ENCODE data around the gene CCDC80. TPM values are rescaled to one million over a fixed set of nuclear protein-coding genes. Genes with fewer than 3 reads are reported as not detected.

Gene CCDC80
- total and polyA plus RNA-seq, 2 of the 4 experiments (the other 2 are of a cell fraction): 387 to 418 TPM

GRCh38 chr3:112560307-112560706 is 80.6 kb downstream of the CCDC80 start:
- Histone ChIP-seq H4K20me1 (ENCODE audit: insufficient read depth, low read length) (peaks cover 6% of the 10 kb centered on the region), H3K4me3 (ENCODE audit: insufficient read depth, low read depth, low read length) (peak overlapping the region; percentile 56), H2AFZ (replicated peaks; ENCODE audit: low read length, poor library complexity) (no peak overlapping the region), H3K18ac (ENCODE audit: low read depth, low read length) (no peak overlapping the region), H3K36me3 (ENCODE audit: control insufficient read depth, insufficient read depth, low read length) (peaks cover 3% of the 10 kb centered on the region; the same call in 1 of the 2 replicates), H3K4me1 (ENCODE audit: control insufficient read depth, insufficient read depth, low read length) (peaks cover 6% of the 10 kb centered on the region; the same call in 1 of the 2 replicates), H4K5ac (ENCODE audit: low read depth, low read length) (no peak overlapping the region), H4K91ac (ENCODE audit: insufficient read depth, low read depth, low read length) (no peak overlapping the region), H4K8ac (ENCODE audit: low read depth in 2 of 2, low read length in 2 of 2) (no peak overlapping the region; a peak in 1 of 4 replicates), H3K9me1 (ENCODE audit: insufficient read depth, low read length) (peaks cover 3% of the 10 kb centered on the region), H3K14ac (replicated peaks; ENCODE audit: low read depth, low read length) (no peak overlapping the region), H3K27me3 (ENCODE audit: control insufficient read depth, insufficient read depth, low read length) (no peaks in the 10 kb centered on the region), H2BK20ac (ENCODE audit: low read depth, low read length) (no peak overlapping the region), H3K4me2 (ENCODE audit: low read depth, low read length) (peak overlapping the region; percentile 94), H3K79me1 (ENCODE audit: low read depth in 1 of 2, low read length in 2 of 2) (peaks cover 13 to 29% of the 10 kb centered on the region in 2 experiments), H2BK120ac (ENCODE audit: low read depth, low read length) (no peak overlapping the region), H3K56ac (ENCODE audit: extremely low read depth, insufficient read depth, low read length) (no peak overlapping the region), H3K9me3 (ENCODE audit: control insufficient read depth, insufficient read depth, low read length) (no peaks in the 10 kb centered on the region), H2AK9ac (replicated peaks; ENCODE audit: low read depth, low read length, poor library complexity) (no peak overlapping the region), H3K4ac (ENCODE audit: low read depth, low read length) (no peak overlapping the region), H2BK15ac (ENCODE audit: low read depth, low read length) (no peak overlapping the region), H3K9ac (ENCODE audit: low read depth, low read length) (peak overlapping the region; percentile 83; the same call in 1 of the 2 replicates), H2AK5ac (ENCODE audit: low read depth, low read length) (no peak overlapping the region), H3K23ac (ENCODE audit: low read depth, low read length) (no peak overlapping the region), H2BK5ac (ENCODE audit: low read depth, low read length, poor library complexity, severe bottlenecking) (no peak overlapping the region), H3K27ac (ENCODE audit: insufficient read depth, low read length) (no peak overlapping the region)
- no CpG with 5 or more reads among the region's 2 CpGs for WGBS, 2 experiments (ENCODE audit: extremely low coverage in 2 of 2, insufficient read length in 1 of 2)
- in situ Hi-C loops (cut with MboI; ENCODE audit: low sequenced_read_pairs): no loop called here
- DNase-seq: peak; percentile 7
- dilution Hi-C loops (cut with HindIII; ENCODE audit: low sequenced_read_pairs, unreplicated experiment): no loop called here
- CTCF ChIA-PET: interaction anchor here (0.6 kb wide), 2 partner anchors 262 to 451 kb away, joined by 3 to 4 read pairs; no protein-coding TSS in a partner anchor
- POLR2A ChIA-PET (ENCODE audit: unreplicated experiment): no interaction called here
- ATAC-seq (ENCODE audit: low read depth): no peak
- intact Hi-C loops (cut with micrococcal nuclease): no loop called here
- no peak for TF ChIP-seq RAD21 (IDR thresholded peaks at IDR 0.05; ENCODE audit: low read length)
- TF ChIP-seq RFX5 (IDR thresholded peaks at IDR 0.05; ENCODE audit: low read depth, low read length): no peak
- no peak for TF ChIP-seq SMC3 (IDR thresholded peaks at IDR 0.05; ENCODE audit: low read depth, low read length)
- no peak for TF ChIP-seq BHLHE40 (IDR thresholded peaks at IDR 0.05; ENCODE audit: low read depth, low read length)
- no peak for TF ChIP-seq CHD1 (IDR thresholded peaks at IDR 0.05; ENCODE audit: low read depth, low read length)
- no peak for TF ChIP-seq CTCF (conservative IDR thresholded peaks at IDR 0.05; ENCODE audit: low read depth, low read length)
- TF ChIP-seq ELK1 (IDR thresholded peaks at IDR 0.05; ENCODE audit: borderline replicate concordance, low read depth, low read length): no peak
- no peak for TF ChIP-seq RCOR1 (IDR thresholded peaks at IDR 0.05; ENCODE audit: insufficient replicate concordance, low read length)
- no peak for TF ChIP-seq CEBPB (IDR thresholded peaks at IDR 0.05; ENCODE audit: low read depth, low read length)
- TF ChIP-seq, protein P1, sequence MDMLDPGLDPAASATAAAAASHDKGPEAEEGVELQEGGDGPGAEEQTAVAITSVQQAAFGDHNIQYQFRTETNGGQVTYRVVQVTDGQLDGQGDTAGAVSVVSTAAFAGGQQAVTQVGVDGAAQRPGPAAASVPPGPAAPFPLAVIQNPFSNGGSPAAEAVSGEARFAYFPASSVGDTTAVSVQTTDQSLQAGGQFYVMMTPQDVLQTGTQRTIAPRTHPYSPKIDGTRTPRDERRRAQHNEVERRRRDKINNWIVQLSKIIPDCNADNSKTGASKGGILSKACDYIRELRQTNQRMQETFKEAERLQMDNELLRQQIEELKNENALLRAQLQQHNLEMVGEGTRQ (IDR thresholded peaks at IDR 0.05; ENCODE audit: low read depth, low read length): no peak
- TF ChIP-seq MAZ (IDR thresholded peaks at IDR 0.05; ENCODE audit: borderline replicate concordance, low read depth, low read length): no peak
- no TSS peak for BruUV-seq (replicated peaks)

All from IMR-90 (cell line).